ENCODE data around the gene RAPGEF2. TPM values are rescaled to one million over a fixed set of nuclear protein-coding genes. Genes with fewer than 3 reads are reported as not detected.

The RAPGEF2 gene
- total and polyA plus RNA-seq, 2 experiments from 2014 or later: 10.2 to 63.1 TPM

- ATAC-seq: no peak
- Mint-ChIP-seq H3K4me3 (no peak overlapping the region), H3K9me3 (no peaks in the 10 kb centered on the region), H3K4me1 (no peaks in the 10 kb centered on the region), H3K36me3 (ENCODE audit: low read depth) (peaks cover 28% of the 10 kb centered on the region), H3K27ac (no peak overlapping the region), H3K27me3 (ENCODE audit: insufficient read depth, low read depth, poor library complexity) (peaks cover 5% of the 10 kb centered on the region)
- no peaks in the 10 kb centered on the region for H3F3A ChIP-seq (replicated peaks; ENCODE audit: low read depth)
- no peaks in the 10 kb centered on the region for H3K9me2 ChIP-seq (ENCODE audit: insufficient read depth)
- no peak overlapping the region for H3K27ac ChIP-seq (ENCODE audit: low read depth)
- no peaks in the 10 kb centered on the region for H3K27me3 ChIP-seq (ENCODE audit: insufficient read depth)
- no peak overlapping the region for H3K4me2 ChIP-seq
- H3K4me3 ChIP-seq: no peak overlapping the region
- H3K36me3 ChIP-seq (ENCODE audit: insufficient read depth): peaks cover 16% of the 10 kb centered on the region
- H4K20me1 ChIP-seq (replicated peaks; ENCODE audit: insufficient read depth): peaks cover 10% of the 10 kb centered on the region; the same call in 1 of the 2 replicates
- no peaks in the 10 kb centered on the region for H3K79me2 ChIP-seq (replicated peaks; ENCODE audit: insufficient read depth)
- no peak overlapping the region for H2AFZ ChIP-seq
- H3K4me1 ChIP-seq (ENCODE audit: insufficient read depth): no peaks in the 10 kb centered on the region
- TF ChIP-seq ZNF462 (CRISPR knock-in tag; IDR thresholded peaks at IDR 0.05) (no peak), EZH2 (IDR thresholded peaks at IDR 0.05; ENCODE audit: low read depth, unreplicated experiment) (no peak), CTCF (conservative IDR thresholded peaks at IDR 0.05; ENCODE audit: low read depth in 2 of 2) (no peak), ZNF331 (CRISPR knock-in tag; IDR thresholded peaks at IDR 0.05; ENCODE audit: low read depth) (no peak), REST (IDR thresholded peaks at IDR 0.05; ENCODE audit: unreplicated experiment) (no peak)
- no peak for DNase-seq (ENCODE audit: low spot score)
Measured at GRCh38 chr4:159360549-159360948, 257.7 kb downstream of the RAPGEF2 start.
